HepG2 (cell line): ENCODE results near the gene ZSWIM6. TPM values are rescaled to one million over a fixed set of nuclear protein-coding genes. Genes with fewer than 3 reads are reported as not detected.

Experiments
- ATAC-seq: fragments of 200-7000 bp; cut with Tn5 transposase; 3 replicates; pipeline ENCODE4 v1.9.1; 2020; ENCODE audit warnings: mild to moderate bottlenecking, moderate library complexity
- BruUV-seq: library from RNA; stranded (reverse); fragments of 400-500 nt; replicated peaks from 2 replicates; lab custom pipeline; 2021; lab: Mats Ljungman, UMichigan
- CTCF ChIA-PET: fragments of 300-600 bp; formaldehyde crosslinking; extraction: SDS; loops from one replicate; lab custom pipeline; 2021; ENCODE audit warnings: low total read pairs, inconsistent platforms, low intra/inter-chr PET ratio; lab: Yijun Ruan, JAX
- POLR2A ChIA-PET: fragments of 350-600 bp; sonication (Branson Sonifier 250); formaldehyde crosslinking; loops from one replicate; lab custom pipeline; 2020; ENCODE audit warnings: antibody characterized with exemption, inconsistent platforms; lab: Yijun Ruan, JAX
- DNase-seq: peaks from one replicate; pipeline ENCODE4 v3.0.0-alpha.2; 2015; ENCODE audit warnings: low spot score
- FAIRE-seq: peaks from 3 replicates; lab custom pipeline; 2011; peaks lifted over from hg19 to GRCh38; lab: Jason Lieb, UNC
- H2AFZ ChIP-seq: one replicate; pipeline ENCODE4 v1.6.1; 2011; ENCODE audit warnings: low read length, inconsistent platforms
- H3K27ac ChIP-seq: fragments of 300-600 bp; 3 replicates; pipeline ENCODE4 v1.8.0; 2011; ENCODE audit warnings: mixed run types, mild to moderate bottlenecking, mixed read lengths, low read length, inconsistent platforms; ENCODE audit not compliant: insufficient read depth; ENCODE audit errors: extremely low read length
- H3K27me3 ChIP-seq, 2 experiments: fragments of 200-600 bp in 1 of 2; 2 replicates in 1 of 2; 3 replicates in 1 of 2; pipeline versions ENCODE4 v1.6.0 to v1.8.0; 2011; ENCODE audit warnings: low read length in 2 of 2, mild to moderate bottlenecking in 2 of 2, moderate library complexity in 2 of 2, inconsistent platforms in 1 of 2; ENCODE audit not compliant: insufficient read depth in 2 of 2, control insufficient read depth in 1 of 2
- H3K36me3 ChIP-seq, 2 experiments: fragments of 200-600 bp in 1 of 2; replicated peaks in 1 of 2; 2 replicates in 1 of 2; 3 replicates in 1 of 2; pipeline versions ENCODE4 v1.5.1 to v1.8.0; 2011; ENCODE audit warnings: low read length in 2 of 2, inconsistent platforms in 1 of 2; ENCODE audit not compliant: insufficient read depth in 2 of 2, control insufficient read depth in 1 of 2
- H3K4me1 ChIP-seq: 2 replicates; pipeline ENCODE4 v1.5.1; 2012; ENCODE audit warnings: low read length, inconsistent platforms; ENCODE audit not compliant: insufficient read depth
- H3K4me2 ChIP-seq: 2 replicates; pipeline ENCODE4 v1.6.0; 2011; ENCODE audit warnings: low read depth, low read length, inconsistent platforms
- H3K4me3 ChIP-seq, 3 experiments: fragments of 200-600 bp in 1 of 3; sonication (generic), shearing (Covaris generic) in 1 of 3; replicated peaks in 1 of 3; 2 replicates each; pipeline ENCODE4 v1.5.1; 2011 to 2016; ENCODE audit warnings: low read length in 3 of 3, inconsistent platforms in 2 of 3, low read depth in 2 of 3, mild to moderate bottlenecking in 2 of 3, control low read depth in 1 of 3, mixed read lengths in 1 of 3; ENCODE audit not compliant: insufficient read depth in 1 of 3
- H3K79me2 ChIP-seq: one replicate; pipeline ENCODE4 v1.6.1; 2011; ENCODE audit warnings: low read length, inconsistent platforms; ENCODE audit not compliant: insufficient read depth
- H3K9ac ChIP-seq: 2 replicates; pipeline ENCODE4 v1.6.0; 2011; ENCODE audit warnings: mild to moderate bottlenecking, low read depth, low read length, inconsistent platforms; ENCODE audit not compliant: insufficient read depth
- H3K9me3 ChIP-seq: 2 replicates; pipeline ENCODE4 v1.5.1; 2012; ENCODE audit warnings: mild to moderate bottlenecking, low read length
- H4K20me1 ChIP-seq: 2 replicates; pipeline ENCODE4 v1.6.0; 2011; ENCODE audit warnings: inconsistent platforms, mild to moderate bottlenecking, low read length, moderate library complexity; ENCODE audit not compliant: insufficient read depth
- AKAP8 ChIP-seq: sonication (generic); formaldehyde crosslinking; IDR thresholded peaks from 2 replicates; pipeline ENCODE4 v1.5.1; 2020; ENCODE audit warnings: mild to moderate bottlenecking, missing genetic modification reagents
- U2AF2 ChIP-seq: fragments of 200-400 bp; formaldehyde crosslinking; IDR thresholded peaks from 2 replicates; pipeline ENCODE4 v1.6.1; 2017; ENCODE audit warnings: low read depth, mild to moderate bottlenecking, low read length
- ZNF615 ChIP-seq: sonication (generic); formaldehyde crosslinking; IDR thresholded peaks from 2 replicates; pipeline ENCODE4 v1.5.0; 2020; ENCODE audit warnings: mild to moderate bottlenecking, missing genetic modification reagents, borderline replicate concordance
- WGBS: methylation state at CpG from one replicate; pipeline ENCODE4 v1.1.6; 2017; ENCODE audit warnings: low lambda C conversion rate; 5-methylcytosine and 5-hydroxymethylcytosine counted together
- in situ Hi-C: cut with HindIII; loops from 2 replicates; pipeline ENCODE4 v1.10.0; 2017; ENCODE audit warnings: low pct_unique_long_range_greater_than_20kb; ENCODE audit not compliant: extremely low pct_ligation_motif_present
- intact Hi-C: fragments of 100-400 bp; cut with micrococcal nuclease; formaldehyde crosslinking; loops from one replicate; pipeline ENCODE4 v1.10.0; 2022; ENCODE audit not compliant: unreplicated experiment
- polyA plus RNA-seq, 8 experiments: library from polyadenylated mRNA; depleted of rRNA in 3 of 8; stranded (reverse) in 7 of 8; unstranded in 1 of 8; fragments of >200 nt; fragmentation: Illumina TruSeq in 4 of 8; extraction: Trizol in 4 of 8; gene quantifications; 2 replicates each; pipeline versions ENCODE4 v1.2.1 to v1.2.3, GENCODE V29; 2011 to 2016; ENCODE audit warnings: low read depth in 4 of 8, missing spikeins in 1 of 8, mixed read lengths in 1 of 8; ENCODE audit not compliant: insufficient read depth in 1 of 8
- total RNA-seq, 5 experiments: library from RNA; depleted of rRNA; stranded (reverse); fragments of >200 nt; fragmentation: Illumina TruSeq; extraction: Trizol; gene quantifications; 2 replicates each; pipeline ENCODE4 v1.2.3, GENCODE V29; 2016; ENCODE audit warnings: low read depth in 1 of 5
- TF ChIP-seq, protein P1 (sequence below): sonication (generic); formaldehyde crosslinking; IDR thresholded peaks from 2 replicates; pipeline ENCODE4 v1.4.0; 2020; ENCODE audit warnings: missing genetic modification reagents
- TF ChIP-seq, protein P2 (sequence below): fragments of 450-650 bp; IDR thresholded peaks from 2 replicates; pipeline ENCODE4 v1.6.1; 2017; ENCODE audit warnings: mild to moderate bottlenecking
- TF ChIP-seq, protein P3 (sequence below): sonication (generic); formaldehyde crosslinking; IDR thresholded peaks from 2 replicates; pipeline ENCODE4 v1.4.0; 2020; ENCODE audit warnings: mild to moderate bottlenecking, missing genetic modification reagents

The ZSWIM6 gene
- total and polyA plus RNA-seq, 2 of the 13 experiments (the other 11 are each of a cell fraction or from before 2014, with no cell fraction given), result 0.82 to 1.9 TPM

DNA sequence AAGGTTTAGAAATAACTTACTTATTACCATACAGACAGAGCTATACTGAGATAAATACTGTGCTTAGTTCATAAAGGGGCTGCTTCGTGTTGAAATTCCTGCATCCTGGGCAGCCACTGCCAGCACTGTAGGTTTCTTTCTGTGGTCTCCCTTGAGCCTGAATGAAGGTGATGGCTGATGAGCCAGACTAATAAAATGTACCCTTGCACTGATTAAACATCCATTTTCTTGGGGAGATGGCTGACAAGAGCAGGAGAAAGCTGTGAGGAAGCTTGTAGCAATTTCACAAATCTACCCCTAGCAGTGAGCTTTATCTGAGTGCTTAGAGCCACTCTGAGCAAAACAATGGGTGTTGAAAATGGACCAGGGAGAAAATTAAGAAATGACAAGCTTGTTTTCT is 23.3 kb upstream of the ZSWIM6 start:
- ATAC-seq (no peak), DNase-seq (no peak), FAIRE-seq (no peak)
- Histone ChIP-seq H3K4me2 (no peak overlapping the region), H3K79me2 (no peaks in the 10 kb centered on the region), H3K9ac (no peak overlapping the region), H3K9me3 (no peaks in the 10 kb centered on the region), H2AFZ (no peak overlapping the region), H4K20me1 (no peaks in the 10 kb centered on the region), H3K4me3 (no peak overlapping the region), H3K27ac (no peak overlapping the region), H3K27me3 (no peaks in the 10 kb centered on the region), H3K4me1 (peaks cover 19% of the 10 kb centered on the region), H3K36me3 (no peaks in the 10 kb centered on the region)
- in situ Hi-C loops (no loop called here), intact Hi-C loops (no loop called here)
- TF ChIP-seq AKAP8 (CRISPR knock-in tag) (no peak), ZNF615 (CRISPR knock-in tag) (no peak)
- ChIA-PET CTCF (no interaction called here), POLR2A (no interaction called here)
- BruUV-seq, result no TSS peak
- 18% methylated on average over 1 of the region's 1 CpG for WGBS

DNA sequence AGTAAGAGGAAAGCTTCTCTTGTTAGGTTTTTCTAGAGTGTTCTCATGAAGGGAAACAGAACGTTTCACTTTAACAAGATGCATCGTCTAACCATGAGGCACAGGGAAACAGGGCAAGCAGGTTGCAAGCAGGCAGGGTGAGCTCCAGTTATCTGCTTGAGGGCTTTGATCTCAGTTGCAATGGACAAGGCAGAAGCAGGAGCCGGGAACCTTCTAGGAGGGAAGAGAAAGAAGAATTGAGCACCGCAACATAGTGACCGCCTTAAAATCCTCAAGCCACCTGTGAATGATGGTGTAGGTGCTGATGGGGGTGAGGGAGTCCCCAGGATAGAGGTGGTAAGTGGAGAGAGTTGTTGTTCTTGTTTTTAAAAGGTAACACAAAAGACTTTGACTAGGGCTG is 22.9 kb upstream of the ZSWIM6 start:
- no peaks in the 10 kb centered on the region for H3K9me3 ChIP-seq
- in situ Hi-C loops, result no loop called here
- POLR2A ChIA-PET, result no interaction called here
- no peak; the same call in 2 of the 3 replicates for ATAC-seq
- no peak for FAIRE-seq
- H3K9ac ChIP-seq, result no peak overlapping the region
- no peaks in the 10 kb centered on the region for H4K20me1 ChIP-seq
- H3K79me2 ChIP-seq, result no peaks in the 10 kb centered on the region
- no peak for DNase-seq
- CTCF ChIA-PET, result no interaction called here
- H3K27me3 ChIP-seq, result no peaks in the 10 kb centered on the region
- H3K36me3 ChIP-seq, result no peaks in the 10 kb centered on the region
- H3K4me3 ChIP-seq, result no peak overlapping the region
- H3K4me1 ChIP-seq, result peaks cover 15% of the 10 kb centered on the region
- no peak overlapping the region for H3K27ac ChIP-seq
- WGBS, result 42% methylated on average over 5 of the region's 5 CpGs
- no peak overlapping the region for H2AFZ ChIP-seq
- no peak overlapping the region for H3K4me2 ChIP-seq
- intact Hi-C loops, result no loop called here
- TF ChIP-seq, protein P1, sequence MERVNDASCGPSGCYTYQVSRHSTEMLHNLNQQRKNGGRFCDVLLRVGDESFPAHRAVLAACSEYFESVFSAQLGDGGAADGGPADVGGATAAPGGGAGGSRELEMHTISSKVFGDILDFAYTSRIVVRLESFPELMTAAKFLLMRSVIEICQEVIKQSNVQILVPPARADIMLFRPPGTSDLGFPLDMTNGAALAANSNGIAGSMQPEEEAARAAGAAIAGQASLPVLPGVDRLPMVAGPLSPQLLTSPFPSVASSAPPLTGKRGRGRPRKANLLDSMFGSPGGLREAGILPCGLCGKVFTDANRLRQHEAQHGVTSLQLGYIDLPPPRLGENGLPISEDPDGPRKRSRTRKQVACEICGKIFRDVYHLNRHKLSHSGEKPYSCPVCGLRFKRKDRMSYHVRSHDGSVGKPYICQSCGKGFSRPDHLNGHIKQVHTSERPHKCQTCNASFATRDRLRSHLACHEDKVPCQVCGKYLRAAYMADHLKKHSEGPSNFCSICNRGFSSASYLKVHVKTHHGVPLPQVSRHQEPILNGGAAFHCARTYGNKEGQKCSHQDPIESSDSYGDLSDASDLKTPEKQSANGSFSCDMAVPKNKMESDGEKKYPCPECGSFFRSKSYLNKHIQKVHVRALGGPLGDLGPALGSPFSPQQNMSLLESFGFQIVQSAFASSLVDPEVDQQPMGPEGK (CRISPR knock-in tag), result no peak
- no peak for TF ChIP-seq U2AF2
- TF ChIP-seq, protein P2, sequence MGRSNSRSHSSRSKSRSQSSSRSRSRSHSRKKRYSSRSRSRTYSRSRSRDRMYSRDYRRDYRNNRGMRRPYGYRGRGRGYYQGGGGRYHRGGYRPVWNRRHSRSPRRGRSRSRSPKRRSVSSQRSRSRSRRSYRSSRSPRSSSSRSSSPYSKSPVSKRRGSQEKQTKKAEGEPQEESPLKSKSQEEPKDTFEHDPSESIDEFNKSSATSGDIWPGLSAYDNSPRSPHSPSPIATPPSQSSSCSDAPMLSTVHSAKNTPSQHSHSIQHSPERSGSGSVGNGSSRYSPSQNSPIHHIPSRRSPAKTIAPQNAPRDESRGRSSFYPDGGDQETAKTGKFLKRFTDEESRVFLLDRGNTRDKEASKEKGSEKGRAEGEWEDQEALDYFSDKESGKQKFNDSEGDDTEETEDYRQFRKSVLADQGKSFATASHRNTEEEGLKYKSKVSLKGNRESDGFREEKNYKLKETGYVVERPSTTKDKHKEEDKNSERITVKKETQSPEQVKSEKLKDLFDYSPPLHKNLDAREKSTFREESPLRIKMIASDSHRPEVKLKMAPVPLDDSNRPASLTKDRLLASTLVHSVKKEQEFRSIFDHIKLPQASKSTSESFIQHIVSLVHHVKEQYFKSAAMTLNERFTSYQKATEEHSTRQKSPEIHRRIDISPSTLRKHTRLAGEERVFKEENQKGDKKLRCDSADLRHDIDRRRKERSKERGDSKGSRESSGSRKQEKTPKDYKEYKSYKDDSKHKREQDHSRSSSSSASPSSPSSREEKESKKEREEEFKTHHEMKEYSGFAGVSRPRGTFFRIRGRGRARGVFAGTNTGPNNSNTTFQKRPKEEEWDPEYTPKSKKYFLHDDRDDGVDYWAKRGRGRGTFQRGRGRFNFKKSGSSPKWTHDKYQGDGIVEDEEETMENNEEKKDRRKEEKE, result no peak
- TF ChIP-seq, protein P3, sequence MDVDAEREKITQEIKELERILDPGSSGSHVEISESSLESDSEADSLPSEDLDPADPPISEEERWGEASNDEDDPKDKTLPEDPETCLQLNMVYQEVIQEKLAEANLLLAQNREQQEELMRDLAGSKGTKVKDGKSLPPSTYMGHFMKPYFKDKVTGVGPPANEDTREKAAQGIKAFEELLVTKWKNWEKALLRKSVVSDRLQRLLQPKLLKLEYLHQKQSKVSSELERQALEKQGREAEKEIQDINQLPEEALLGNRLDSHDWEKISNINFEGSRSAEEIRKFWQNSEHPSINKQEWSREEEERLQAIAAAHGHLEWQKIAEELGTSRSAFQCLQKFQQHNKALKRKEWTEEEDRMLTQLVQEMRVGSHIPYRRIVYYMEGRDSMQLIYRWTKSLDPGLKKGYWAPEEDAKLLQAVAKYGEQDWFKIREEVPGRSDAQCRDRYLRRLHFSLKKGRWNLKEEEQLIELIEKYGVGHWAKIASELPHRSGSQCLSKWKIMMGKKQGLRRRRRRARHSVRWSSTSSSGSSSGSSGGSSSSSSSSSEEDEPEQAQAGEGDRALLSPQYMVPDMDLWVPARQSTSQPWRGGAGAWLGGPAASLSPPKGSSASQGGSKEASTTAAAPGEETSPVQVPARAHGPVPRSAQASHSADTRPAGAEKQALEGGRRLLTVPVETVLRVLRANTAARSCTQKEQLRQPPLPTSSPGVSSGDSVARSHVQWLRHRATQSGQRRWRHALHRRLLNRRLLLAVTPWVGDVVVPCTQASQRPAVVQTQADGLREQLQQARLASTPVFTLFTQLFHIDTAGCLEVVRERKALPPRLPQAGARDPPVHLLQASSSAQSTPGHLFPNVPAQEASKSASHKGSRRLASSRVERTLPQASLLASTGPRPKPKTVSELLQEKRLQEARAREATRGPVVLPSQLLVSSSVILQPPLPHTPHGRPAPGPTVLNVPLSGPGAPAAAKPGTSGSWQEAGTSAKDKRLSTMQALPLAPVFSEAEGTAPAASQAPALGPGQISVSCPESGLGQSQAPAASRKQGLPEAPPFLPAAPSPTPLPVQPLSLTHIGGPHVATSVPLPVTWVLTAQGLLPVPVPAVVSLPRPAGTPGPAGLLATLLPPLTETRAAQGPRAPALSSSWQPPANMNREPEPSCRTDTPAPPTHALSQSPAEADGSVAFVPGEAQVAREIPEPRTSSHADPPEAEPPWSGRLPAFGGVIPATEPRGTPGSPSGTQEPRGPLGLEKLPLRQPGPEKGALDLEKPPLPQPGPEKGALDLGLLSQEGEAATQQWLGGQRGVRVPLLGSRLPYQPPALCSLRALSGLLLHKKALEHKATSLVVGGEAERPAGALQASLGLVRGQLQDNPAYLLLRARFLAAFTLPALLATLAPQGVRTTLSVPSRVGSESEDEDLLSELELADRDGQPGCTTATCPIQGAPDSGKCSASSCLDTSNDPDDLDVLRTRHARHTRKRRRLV (CRISPR knock-in tag), result no peak
- BruUV-seq, result no TSS peak
